HFF-Myc (cell line): ENCODE results near the gene KLHL22.
A peak's percentile ranks its signal among the peaks of the same experiment; 100 is the strongest.

ENCODE experiments used
- DNase-seq: peaks from one replicate; pipeline ENCODE4 v3.0.0-alpha.2; 2011; ENCODE audit warnings: low read depth; ENCODE audit errors: extremely low read depth
- H3K4me3 ChIP-seq: replicated peaks from 2 replicates; pipeline ENCODE4 v1.5.1; 2011; ENCODE audit warnings: low read depth, mild to moderate bottlenecking, control low read depth, low read length
- TF ChIP-seq, protein P1 (sequence below): IDR thresholded peaks from 2 replicates; pipeline ENCODE4 v1.5.1; 2012; ENCODE audit warnings: mild to moderate bottlenecking, low read depth, low read length, control low read depth; ENCODE audit errors: missing control alignments

KLHL22 gene

DNA sequence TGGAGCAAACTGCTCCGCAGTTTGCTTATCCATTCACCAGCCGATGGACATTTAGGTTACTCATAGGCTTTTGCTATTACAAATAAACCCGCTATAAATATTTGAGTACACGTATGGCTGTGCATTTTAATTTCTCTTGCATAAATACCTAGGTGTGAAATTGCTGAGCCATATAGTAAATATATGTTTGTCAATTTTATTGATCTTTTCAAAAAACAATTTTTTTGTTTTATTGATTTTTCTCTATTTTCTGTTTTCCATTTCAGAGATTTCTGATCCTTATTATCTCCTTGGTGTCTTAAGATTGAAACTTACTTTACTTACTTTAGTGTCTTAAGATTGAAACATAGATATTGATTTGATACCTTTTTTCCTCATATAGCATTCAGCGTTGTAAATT is 97.2 kb downstream of the KLHL22 start:
- no peak for DNase-seq
- TF ChIP-seq, protein P1, sequence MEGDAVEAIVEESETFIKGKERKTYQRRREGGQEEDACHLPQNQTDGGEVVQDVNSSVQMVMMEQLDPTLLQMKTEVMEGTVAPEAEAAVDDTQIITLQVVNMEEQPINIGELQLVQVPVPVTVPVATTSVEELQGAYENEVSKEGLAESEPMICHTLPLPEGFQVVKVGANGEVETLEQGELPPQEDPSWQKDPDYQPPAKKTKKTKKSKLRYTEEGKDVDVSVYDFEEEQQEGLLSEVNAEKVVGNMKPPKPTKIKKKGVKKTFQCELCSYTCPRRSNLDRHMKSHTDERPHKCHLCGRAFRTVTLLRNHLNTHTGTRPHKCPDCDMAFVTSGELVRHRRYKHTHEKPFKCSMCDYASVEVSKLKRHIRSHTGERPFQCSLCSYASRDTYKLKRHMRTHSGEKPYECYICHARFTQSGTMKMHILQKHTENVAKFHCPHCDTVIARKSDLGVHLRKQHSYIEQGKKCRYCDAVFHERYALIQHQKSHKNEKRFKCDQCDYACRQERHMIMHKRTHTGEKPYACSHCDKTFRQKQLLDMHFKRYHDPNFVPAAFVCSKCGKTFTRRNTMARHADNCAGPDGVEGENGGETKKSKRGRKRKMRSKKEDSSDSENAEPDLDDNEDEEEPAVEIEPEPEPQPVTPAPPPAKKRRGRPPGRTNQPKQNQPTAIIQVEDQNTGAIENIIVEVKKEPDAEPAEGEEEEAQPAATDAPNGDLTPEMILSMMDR = no peak
- no peak overlapping the region for H3K4me3 ChIP-seq

DNA sequence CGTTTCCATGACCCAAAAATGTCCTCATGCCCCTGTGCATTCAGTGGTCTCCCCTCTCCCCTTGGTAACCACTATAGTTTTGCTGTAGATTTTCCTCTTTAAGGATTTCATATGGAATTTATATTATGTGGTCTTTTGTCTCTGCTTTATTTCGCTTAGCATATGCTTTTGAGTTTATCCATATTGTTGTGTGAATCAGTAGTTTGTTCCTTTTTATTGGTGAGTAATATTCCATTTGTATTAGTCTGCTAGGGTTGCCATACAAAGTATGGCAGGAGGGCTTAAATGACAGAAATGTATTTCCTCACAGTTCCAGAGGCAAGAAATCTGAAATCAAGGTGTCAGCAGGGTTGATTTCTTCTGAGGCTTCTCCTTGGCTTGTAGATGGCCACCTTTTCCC is 98.1 kb downstream of the KLHL22 start:
- H3K4me3 ChIP-seq = no peak overlapping the region
- TF ChIP-seq, protein P1 = no peak
- DNase-seq = no peak

DNA sequence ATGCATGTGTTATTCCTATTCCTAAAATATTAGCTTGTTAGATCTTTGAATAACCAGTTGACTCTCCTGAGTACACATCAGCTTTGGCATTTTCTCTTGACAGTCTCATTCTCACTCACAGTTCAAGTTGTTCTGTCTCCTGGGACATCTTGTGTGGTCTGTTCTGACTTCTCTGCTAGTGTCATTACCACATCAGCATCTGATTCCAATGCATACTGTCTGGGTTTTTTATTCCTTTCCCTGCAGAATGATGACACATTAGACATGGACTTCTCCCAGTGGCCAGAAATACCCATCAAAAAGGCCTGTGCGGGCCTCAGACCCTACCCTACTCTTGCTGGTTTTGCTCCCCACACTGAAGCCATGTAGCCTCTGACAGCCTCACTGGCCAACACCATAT is 99.0 kb downstream of the KLHL22 start:
- TF ChIP-seq, protein P1 = no peak
- no peak for DNase-seq
- no peak overlapping the region for H3K4me3 ChIP-seq

DNA sequence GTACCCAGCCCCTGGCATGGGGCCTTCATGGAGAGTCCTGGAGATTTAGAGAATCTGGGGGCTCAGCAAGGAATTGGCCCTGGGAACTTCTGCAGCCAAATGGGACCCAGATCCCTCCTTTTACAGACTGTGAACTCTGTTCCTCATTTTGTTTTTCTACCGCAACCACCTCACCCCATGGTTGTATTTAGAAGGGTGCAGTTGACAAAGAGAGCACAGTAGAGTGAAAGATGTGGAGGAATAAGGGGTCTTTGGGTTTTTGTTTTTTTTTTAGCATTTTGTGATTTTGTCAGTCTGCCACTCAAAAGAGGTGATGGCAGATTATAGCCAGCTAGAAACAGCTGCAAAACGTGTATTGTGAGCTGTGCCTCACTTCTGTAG is 99.7 kb downstream of the KLHL22 start:
- TF ChIP-seq, protein P1 = no peak
- H3K4me3 ChIP-seq = peak overlapping the region; percentile 64
- no peak for DNase-seq

DNA sequence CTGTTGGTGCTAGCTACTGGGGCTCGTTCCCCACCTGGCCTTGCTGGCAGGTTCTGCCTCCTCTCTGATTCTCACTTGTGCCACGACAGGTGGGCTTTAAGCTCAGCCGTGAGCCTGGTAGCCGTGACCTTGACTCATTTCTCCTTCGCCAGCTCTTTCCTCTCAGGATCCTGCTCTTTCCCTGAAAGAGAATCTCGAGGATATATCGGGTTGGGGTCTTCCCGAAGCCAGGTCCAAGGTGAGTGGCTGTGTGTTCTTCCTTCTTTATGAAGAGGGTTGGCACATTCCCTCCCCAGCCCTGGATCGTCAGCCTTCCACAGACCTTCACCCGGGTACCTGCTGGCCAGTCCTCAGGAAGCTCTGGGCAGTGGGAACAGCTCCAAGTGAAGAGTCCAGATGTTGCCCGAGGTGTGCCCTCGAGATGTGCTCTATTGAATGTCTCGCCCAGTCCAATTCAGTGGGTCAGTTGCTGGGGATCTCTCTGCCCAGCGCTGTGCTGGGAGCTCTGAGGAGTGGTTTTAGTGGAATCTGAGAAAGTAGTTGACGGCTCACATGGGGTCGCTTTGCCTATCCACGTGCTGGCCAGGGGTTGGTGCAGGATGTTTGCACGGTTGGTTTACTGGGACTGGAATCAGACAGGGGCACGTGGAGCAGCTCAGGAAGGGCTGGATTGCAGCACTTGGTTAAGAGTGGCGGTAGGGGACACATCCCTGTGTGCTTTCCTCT is 100.3 kb downstream of the KLHL22 start:
- no peak for DNase-seq
- TF ChIP-seq, protein P1 = no peak
- peak overlapping the region; percentile 64 for H3K4me3 ChIP-seq

DNA sequence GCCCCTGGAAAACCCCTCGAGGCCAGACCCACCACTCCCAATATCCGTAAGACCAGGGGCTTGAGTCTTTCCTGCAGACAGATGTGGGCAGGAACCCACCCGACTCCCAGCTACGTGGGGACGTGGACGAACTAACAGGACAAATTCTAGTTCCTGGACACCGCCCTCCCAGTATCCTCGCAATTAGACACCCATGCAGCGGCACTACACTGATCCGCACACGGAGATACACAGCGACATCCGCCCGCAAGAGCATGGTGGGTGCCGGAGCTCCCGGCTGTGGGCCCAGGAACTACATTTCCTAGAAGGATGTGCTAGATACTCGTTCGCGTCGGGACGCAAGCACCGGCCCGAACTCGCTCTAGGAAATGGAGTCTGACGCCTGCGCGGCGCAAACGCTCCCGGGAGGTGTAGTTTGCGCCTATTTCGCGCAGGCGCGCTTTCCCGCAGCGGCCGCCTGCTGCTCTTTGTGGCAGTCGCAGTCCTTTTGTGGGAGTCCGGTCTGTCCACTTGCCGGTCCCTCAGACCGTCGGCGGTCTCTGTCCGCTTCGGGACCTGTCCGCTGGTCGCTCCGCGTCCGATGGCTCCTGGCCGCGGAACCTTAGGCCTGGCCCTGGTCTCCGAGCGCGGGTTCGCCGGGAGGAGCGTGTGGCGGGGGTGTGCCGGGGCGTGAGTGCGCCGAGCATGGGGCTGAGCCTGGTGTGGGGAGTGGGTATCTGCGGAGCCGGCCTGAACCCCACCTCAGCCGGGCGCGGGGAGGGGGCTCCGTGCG is 101.7 kb downstream of the KLHL22 start, which contains the start of gene ZNF74:
TSS of gene ZNF74 (plus strand) at position 447 of the 772 bp plus-strand sequence. CDS start 478 bp downstream, outside the sequence.
- DNase-seq = peak; percentile 77
- TF ChIP-seq, protein P1 = no peak
- H3K4me3 ChIP-seq = peak within 1 kb of the TSS; percentile 64
